Stimulated activated CD4-positive, alpha-beta T cell treated with anti-CD3 and anti-CD28 coated beads, Interleukin-2, amount 100 ng/mL, for 48 hours (primary cell): ENCODE data around the gene TNFSF15.

Experiments used
- DNase-seq, 2 donors: peaks; one replicate each; pipeline ENCODE4 v3.0.0-alpha.2; 2020

TNFSF15 gene

GRCh38 chr9:114805670-114806525 lies at the start of gene TNFSF15:
TNFSF15 (minus strand) TSS chr9:114806039; CDS start chr9:114806012, 27 bp downstream.
- DNase-seq, result peak in 1 of 2 donors; percentile 11

GRCh38 chr9:114855488-114855887 lies 49.6 kb upstream of the TNFSF15 start:
- no peak for DNase-seq

- no peak for DNase-seq
These were observed 49.0 kb upstream of the TNFSF15 start for GRCh38 chr9:114854736-114855355.

GRCh38 chr9:114853071-114853855 lies 47.4 kb upstream of the TNFSF15 start:
- DNase-seq, result no peak

- DNase-seq, result no peak
These were observed 46.3 kb upstream of the TNFSF15 start for GRCh38 chr9:114852050-114852594.

- DNase-seq, result no peak
These were observed 45.5 kb upstream of the TNFSF15 start for GRCh38 chr9:114851306-114851705.

- DNase-seq, result no peak
These were observed 45.0 kb upstream of the TNFSF15 start for GRCh38 chr9:114850871-114851270.

- DNase-seq, result no peak
These were observed 43.6 kb upstream of the TNFSF15 start for GRCh38 chr9:114849450-114849849.

GRCh38 chr9:114847492-114848417 lies 41.9 kb upstream of the TNFSF15 start:
- DNase-seq, result no peak

GRCh38 chr9:114845373-114845772 lies 39.5 kb upstream of the TNFSF15 start:
- DNase-seq, result no peak

GRCh38 chr9:114844766-114845165 lies 38.9 kb upstream of the TNFSF15 start:
- no peak for DNase-seq

- no peak for DNase-seq
These were observed 32.1 kb upstream of the TNFSF15 start for GRCh38 chr9:114837923-114838322.

- DNase-seq, result no peak
These were observed 30.9 kb upstream of the TNFSF15 start for GRCh38 chr9:114836769-114837168.

- no peak for DNase-seq
These were observed 28.5 kb upstream of the TNFSF15 start for GRCh38 chr9:114834386-114834785.

GRCh38 chr9:114830546-114830945 lies 24.7 kb upstream of the TNFSF15 start:
- DNase-seq, result no peak

- no peak for DNase-seq
These were observed 24.0 kb upstream of the TNFSF15 start for GRCh38 chr9:114829574-114830440.

- no peak for DNase-seq
These were observed 22.4 kb upstream of the TNFSF15 start for GRCh38 chr9:114828303-114828650.

- DNase-seq, result no peak
These were observed 21.9 kb upstream of the TNFSF15 start for GRCh38 chr9:114827641-114828302.

GRCh38 chr9:114826431-114826830 lies 20.6 kb upstream of the TNFSF15 start:
- DNase-seq, result no peak

- DNase-seq, result no peak
These were observed 19.4 kb upstream of the TNFSF15 start for GRCh38 chr9:114825126-114825795.
